ENCODE results near the gene ABHD16A.

DNA sequence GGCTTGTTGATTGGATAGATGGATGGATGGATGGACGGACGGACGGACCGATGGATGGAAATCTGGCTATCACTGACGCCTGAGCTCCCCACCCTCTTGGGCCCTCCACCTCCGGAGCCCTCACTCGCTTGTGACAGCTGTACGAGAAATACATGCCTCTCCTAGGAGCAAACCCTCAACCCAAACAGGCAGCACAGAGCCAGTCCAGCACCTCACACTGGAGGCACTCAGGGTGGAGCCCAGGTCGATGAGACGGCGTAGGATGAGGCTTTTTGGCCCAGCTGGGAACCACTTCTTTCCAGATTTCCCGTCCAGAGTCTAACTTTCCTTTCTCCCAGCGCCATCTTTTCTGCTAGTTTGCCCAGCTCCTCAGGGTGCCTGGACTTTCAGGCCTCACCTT is 19.5 kb downstream of the ABHD16A start:
- TF ChIP-seq, protein P1, sequence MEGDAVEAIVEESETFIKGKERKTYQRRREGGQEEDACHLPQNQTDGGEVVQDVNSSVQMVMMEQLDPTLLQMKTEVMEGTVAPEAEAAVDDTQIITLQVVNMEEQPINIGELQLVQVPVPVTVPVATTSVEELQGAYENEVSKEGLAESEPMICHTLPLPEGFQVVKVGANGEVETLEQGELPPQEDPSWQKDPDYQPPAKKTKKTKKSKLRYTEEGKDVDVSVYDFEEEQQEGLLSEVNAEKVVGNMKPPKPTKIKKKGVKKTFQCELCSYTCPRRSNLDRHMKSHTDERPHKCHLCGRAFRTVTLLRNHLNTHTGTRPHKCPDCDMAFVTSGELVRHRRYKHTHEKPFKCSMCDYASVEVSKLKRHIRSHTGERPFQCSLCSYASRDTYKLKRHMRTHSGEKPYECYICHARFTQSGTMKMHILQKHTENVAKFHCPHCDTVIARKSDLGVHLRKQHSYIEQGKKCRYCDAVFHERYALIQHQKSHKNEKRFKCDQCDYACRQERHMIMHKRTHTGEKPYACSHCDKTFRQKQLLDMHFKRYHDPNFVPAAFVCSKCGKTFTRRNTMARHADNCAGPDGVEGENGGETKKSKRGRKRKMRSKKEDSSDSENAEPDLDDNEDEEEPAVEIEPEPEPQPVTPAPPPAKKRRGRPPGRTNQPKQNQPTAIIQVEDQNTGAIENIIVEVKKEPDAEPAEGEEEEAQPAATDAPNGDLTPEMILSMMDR (IDR thresholded peaks at IDR 0.05 in 8 of 11, conservative IDR thresholded peaks at IDR 0.05 in 3 of 11) = no peak
- TF ChIP-seq POLR2A (IDR thresholded peaks at IDR 0.05) = no peak
- TF ChIP-seq POLR2AphosphoS5 (IDR thresholded peaks at IDR 0.05) = no peak
